GM10266 (cell line): ENCODE measurements around the gene SLC9A2.

ENCODE experiments used
- DNase-seq: peaks from one replicate; pipeline ENCODE4 v3.0.0; 2012; ENCODE audit errors: extremely low spot score
- TF ChIP-seq, protein P1 (sequence below): IDR thresholded peaks from 2 replicates; pipeline ENCODE4 v1.5.1; 2012; ENCODE audit warnings: mild to moderate bottlenecking, low read depth; ENCODE audit not compliant: control insufficient read depth, insufficient read depth; ENCODE audit errors: missing control alignments

The SLC9A2 gene

DNA sequence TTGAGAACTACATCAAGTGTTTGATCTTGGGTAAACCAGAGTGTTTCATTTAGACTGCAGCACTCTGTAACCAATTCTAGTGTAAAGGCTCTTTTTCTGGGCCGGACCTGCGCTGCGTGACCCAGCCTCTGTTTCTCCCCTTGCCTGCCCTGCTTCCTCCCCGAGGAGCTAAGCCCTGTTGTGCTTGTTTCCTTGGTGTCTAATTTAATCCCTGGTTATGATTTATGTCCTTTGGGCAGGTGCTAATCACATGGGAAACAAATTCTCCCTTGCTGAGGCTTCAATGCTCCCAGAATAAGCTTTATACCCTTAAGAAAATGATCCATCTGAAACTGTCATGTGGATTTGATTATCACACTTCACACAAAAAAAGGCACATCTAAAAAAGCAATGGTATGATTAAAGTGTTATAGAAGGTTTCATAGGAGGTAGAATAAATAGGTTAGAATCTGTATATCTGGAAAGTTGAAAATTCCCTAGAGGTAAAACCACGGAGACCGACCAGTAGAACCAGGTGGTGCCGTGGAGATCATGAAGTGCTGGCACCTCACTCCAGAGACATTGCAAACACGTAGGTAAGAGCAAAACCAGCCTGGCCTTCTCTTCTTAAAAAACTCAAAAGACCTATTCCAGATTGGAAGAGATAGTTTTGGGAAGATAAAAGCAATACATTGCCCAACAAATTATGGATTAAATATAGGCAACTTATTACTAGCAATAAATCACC is 31.0 kb upstream of the SLC9A2 start:
- TF ChIP-seq, protein P1, sequence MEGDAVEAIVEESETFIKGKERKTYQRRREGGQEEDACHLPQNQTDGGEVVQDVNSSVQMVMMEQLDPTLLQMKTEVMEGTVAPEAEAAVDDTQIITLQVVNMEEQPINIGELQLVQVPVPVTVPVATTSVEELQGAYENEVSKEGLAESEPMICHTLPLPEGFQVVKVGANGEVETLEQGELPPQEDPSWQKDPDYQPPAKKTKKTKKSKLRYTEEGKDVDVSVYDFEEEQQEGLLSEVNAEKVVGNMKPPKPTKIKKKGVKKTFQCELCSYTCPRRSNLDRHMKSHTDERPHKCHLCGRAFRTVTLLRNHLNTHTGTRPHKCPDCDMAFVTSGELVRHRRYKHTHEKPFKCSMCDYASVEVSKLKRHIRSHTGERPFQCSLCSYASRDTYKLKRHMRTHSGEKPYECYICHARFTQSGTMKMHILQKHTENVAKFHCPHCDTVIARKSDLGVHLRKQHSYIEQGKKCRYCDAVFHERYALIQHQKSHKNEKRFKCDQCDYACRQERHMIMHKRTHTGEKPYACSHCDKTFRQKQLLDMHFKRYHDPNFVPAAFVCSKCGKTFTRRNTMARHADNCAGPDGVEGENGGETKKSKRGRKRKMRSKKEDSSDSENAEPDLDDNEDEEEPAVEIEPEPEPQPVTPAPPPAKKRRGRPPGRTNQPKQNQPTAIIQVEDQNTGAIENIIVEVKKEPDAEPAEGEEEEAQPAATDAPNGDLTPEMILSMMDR = no peak
- no peak for DNase-seq

DNA sequence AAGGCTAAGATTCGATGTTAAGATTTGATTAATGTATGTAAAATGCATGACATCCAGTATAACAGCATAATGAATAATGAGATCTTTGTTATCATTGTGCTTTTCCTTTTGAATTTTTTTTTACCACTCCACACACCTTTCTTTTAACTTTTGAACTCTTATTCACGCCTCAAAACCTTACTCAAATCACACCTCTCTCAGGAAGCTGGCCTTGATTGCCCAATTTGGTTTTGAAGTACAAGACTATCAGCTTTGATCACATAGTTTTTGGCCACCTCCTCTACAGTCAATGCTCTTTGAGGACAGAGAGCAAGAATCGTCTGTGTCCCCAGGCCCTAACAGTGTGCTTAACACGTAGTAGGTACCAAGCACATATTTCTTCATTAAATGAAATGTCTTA is 29.9 kb upstream of the SLC9A2 start:
- TF ChIP-seq, protein P1 = no peak
- DNase-seq = no peak

DNA sequence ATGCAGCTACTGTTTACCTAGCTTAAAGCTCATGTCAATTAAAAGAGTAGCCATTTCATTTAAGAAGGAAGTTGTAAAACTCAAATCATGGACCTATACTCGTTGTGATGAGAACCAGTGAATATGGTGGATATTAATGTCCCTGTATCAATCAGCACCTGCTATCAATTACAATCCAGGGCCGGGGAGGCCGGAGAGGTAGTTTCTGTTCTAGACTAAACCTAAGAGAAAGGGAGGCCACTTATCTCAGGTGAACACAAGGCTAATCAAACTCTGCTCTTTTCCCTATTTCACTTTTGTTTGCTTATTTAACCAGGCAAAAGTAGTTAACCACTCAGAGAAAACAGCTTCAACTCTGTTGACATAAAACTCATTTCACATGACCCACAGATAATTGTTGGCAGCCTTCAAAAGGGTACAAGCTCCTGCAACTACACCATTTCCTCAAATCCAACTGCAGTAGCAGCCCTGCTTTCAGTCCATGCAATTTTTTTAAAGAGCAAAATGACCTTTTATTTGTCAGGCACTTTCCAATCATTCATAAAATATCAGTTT is 27.8 kb upstream of the SLC9A2 start:
- TF ChIP-seq, protein P1 = no peak
- DNase-seq = no peak

DNA sequence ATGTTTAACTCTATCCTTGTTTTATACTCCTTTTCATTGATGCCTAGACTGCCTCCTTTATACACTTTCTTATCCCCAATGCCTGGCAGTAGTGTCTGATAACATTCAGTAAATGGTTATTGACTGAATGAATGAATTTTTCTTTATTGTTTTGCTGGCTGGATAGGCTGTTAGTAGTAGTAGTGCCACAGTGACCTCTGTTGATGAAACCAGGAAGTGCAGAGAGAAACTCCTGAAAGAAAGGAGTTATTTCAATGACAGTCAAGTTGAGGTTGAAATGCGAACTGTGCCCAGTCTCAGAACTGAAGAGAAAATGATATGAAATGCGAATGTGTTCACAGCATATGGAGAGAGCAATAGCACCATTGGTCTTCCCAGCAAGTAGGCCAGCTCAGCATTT is 26.8 kb upstream of the SLC9A2 start:
- no peak for DNase-seq
- TF ChIP-seq, protein P1 = no peak

DNA sequence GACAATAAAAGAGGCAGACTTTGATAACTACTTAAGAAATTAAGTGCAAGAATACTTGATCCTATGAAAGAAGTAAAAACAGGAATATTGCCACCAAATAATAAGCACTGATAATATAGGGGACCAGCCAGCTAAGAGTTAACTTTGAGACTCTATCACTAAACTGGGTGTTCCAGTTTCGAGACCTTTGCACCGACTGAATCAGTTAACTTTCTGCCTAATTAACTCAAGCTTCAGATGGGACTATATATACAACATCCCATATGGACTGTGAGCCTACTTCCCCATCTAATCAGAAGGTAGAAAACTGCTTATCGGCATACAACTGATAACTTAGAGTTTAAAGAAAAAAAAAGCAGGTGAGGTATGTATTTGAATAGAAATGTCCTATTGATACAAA is 25.8 kb upstream of the SLC9A2 start:
- no peak for DNase-seq
- TF ChIP-seq, protein P1 = no peak

DNA sequence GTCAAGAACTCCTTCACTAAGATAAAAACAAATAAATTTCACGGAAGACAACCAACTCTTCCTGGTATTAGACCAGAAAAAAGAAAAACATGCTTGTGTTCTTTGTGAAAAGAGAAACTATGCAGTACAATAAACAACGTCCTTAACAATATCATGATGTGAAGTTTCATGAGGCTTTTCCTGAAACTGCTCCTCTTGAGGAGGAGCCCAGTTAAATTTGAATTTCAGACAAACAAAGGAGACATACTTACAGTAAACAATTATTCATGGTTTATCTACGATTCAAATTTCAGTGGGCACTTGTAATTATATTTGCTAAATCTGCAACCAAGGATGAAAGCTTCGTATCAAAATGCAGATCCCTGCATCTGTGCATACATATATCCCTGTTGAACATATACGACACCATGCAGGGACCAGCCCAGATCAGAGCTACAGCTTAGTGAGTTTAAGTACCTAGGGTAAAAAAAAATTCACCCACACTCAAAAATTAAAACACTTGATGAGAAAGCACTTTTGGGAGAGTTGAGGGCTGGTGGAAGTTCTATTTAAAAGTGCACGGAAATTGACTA is 24.8 kb upstream of the SLC9A2 start:
- DNase-seq = no peak
- TF ChIP-seq, protein P1 = no peak

DNA sequence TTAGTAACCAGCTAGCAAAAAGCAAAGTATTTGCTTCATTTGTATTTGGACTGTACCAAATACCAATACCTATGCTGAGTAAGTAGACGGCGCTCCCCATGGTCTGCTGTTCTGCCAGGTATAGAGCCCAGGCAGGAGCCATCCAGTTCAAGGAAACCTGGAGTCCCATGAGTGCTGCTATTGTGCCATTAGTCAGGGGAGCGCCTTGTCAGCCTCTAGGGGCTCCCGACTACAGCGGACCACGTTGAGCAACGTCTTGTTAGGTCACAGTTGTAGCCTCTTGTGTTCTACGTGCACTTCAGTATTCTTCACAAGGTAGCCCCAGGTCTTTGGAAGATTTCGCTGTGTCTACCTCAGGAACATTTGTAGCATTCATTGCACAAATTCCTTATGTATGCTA is 21.6 kb upstream of the SLC9A2 start:
- no peak for DNase-seq
- TF ChIP-seq, protein P1 = no peak
